ENCODE measurements around the gene CLDN10.

- no peak for TF ChIP-seq POLR2A (IDR thresholded peaks at IDR 0.05)
- no peak for TF ChIP-seq CTCF (IDR thresholded peaks at IDR 0.05 in 8 of 11, conservative IDR thresholded peaks at IDR 0.05 in 3 of 11)
- no peak for TF ChIP-seq POLR2AphosphoS5 (IDR thresholded peaks at IDR 0.05)
These were observed 76.6 kb downstream of the CLDN10 start for GRCh38 chr13:95629071-95629470.
